ENCODE data around the gene CABLES2.

DNA sequence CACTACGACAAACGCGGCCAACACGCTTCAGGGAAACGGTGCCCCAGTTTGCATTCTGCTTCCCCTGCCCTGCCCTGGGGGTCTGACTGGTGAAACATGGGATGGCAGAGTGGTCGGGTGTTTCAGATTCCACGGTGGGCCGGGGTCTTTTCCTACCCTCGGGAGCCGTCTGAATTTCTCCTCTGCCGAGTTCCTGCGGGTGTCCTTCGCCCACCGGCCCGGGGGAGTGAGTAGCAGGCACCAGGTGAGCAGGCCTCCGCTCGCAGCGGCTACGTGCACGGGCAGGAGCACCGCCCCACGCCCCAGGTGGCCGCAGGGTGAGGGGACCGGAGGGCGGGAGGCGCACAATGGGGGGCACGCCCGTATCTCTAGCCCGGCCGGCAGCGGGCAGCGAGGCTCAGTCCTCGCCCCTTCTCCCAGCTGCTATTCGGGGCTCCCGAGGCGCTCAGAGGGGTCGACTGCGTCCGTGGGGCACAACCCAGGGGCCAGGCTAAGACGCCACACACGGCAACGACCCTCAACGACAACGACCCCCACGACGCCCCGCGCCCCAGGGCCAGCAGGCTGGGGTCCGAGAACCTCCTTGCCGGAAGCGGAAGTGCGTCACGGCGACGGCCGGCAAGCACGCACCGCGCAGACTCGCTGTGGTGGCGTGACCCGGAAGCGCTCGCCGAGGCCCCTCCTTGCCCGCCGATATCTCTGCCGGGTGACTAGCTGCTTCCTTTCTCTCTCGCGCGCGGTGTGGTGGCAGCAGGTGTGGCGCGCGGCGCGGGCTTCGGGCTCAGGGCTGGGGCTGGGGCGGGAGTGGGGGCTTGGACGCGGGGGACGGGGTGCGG is 20.5 kb downstream of the CABLES2 start, which contains the start of gene RPS21:
- no peak for TF ChIP-seq CTCF (IDR thresholded peaks at IDR 0.05; ENCODE audit: low read depth, low read length, poor library complexity, severe bottlenecking)
- TF ChIP-seq EZH2phosphoT487 (IDR thresholded peaks at IDR 0.05; ENCODE audit: borderline replicate concordance, low read length): no peak
